Naive B cell (primary cell): Measurements from ENCODE around the gene CLDN12. TPM values are rescaled to one million over a fixed set of nuclear protein-coding genes. Genes with fewer than 3 reads are reported as not detected.
A peak's percentile ranks its signal among the peaks of the same experiment; 100 is the strongest.

Experiments
- ATAC-seq, 2 donors: fragments of 150-1000 bp; cut with Tn5 transposase; 2 replicates each; pipeline ENCODE4 v1.10.0; 2021; ENCODE audit warnings: low read depth in 2 of 2, mild to moderate bottlenecking in 2 of 2, moderate library complexity in 2 of 2
- DNase-seq: peaks from one replicate; pipeline ENCODE4 v3.0.0; 2022
- H3K27ac Mint-ChIP-seq, 6 donors: one replicate each; pipeline ENCODE4 v1.8.0; 2020 to 2022; ENCODE audit warnings: mild to moderate bottlenecking in 6 of 6, mixed read lengths in 6 of 6, moderate library complexity in 5 of 6, inconsistent platforms in 2 of 6
- H3K27me3 Mint-ChIP-seq, 3 donors: one replicate each; pipeline ENCODE4 v1.8.0; 2021 to 2022; ENCODE audit warnings: mixed read lengths in 3 of 3, mild to moderate bottlenecking in 1 of 3
- H3K36me3 Mint-ChIP-seq, 2 donors: one replicate each; pipeline ENCODE4 v1.8.0; 2020 to 2022; ENCODE audit warnings: mixed read lengths in 2 of 2, inconsistent platforms in 1 of 2, mild to moderate bottlenecking in 1 of 2
- H3K4me1 Mint-ChIP-seq, 3 donors: one replicate each; pipeline ENCODE4 v1.8.0; 2020 to 2022; ENCODE audit warnings: mixed read lengths in 3 of 3, inconsistent platforms in 1 of 3, mild to moderate bottlenecking in 1 of 3, moderate library complexity in 1 of 3
- H3K4me3 Mint-ChIP-seq, 8 donors: one replicate each; pipeline ENCODE4 v1.8.0; 2020 to 2022; ENCODE audit warnings: mild to moderate bottlenecking in 8 of 8, mixed read lengths in 8 of 8, moderate library complexity in 8 of 8, inconsistent platforms in 2 of 8
- H3K9me3 Mint-ChIP-seq, 7 donors: one replicate each; pipeline ENCODE4 v1.8.0; 2020 to 2022; ENCODE audit warnings: mixed read lengths in 7 of 7, mild to moderate bottlenecking in 5 of 7, inconsistent platforms in 2 of 7, moderate library complexity in 1 of 7
- polyA plus RNA-seq, 6 donors: library from polyadenylated mRNA; unstranded; fragments of 300-500 nt; fragmentation: Illumina TruSeq; gene quantifications; one replicate each; pipeline ENCODE4 v1.2.3, GENCODE V29; 2021; ENCODE audit warnings: low read depth in 6 of 6

Gene CLDN12
- polyA plus RNA-seq, 6 donors from 2014 or later = 0.35 to 1.5 (median 0.60) TPM; not detected in 1

DNA sequence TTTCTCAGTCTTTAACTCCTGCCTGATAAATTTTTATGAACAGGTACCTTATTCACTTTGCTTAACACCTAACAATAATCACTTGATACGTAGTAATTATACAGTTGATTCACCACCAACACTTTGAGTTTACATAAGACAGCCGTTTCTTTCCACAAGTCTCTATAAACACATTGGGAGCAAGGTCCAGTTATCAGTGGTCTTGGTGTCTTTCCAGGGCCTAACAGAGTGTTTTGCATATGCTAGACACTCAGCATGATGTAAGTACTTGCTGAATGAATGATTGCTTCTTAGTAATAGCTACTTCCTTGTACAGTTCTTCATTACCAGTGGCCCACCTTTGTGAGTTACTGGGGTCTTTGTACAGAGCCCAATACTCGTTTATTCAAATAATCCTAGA is 6.4 kb downstream of the CLDN12 start:
- no peaks in the 10 kb centered on the region for H3K9me3 Mint-ChIP-seq
- ATAC-seq (no peak), DNase-seq (no peak)
- H3K4me3 Mint-ChIP-seq = no peak overlapping the region
- H3K36me3 Mint-ChIP-seq = no peaks in the 10 kb centered on the region
- H3K27ac Mint-ChIP-seq = no peak overlapping the region
- H3K27me3 Mint-ChIP-seq = no peaks in the 10 kb centered on the region
- H3K4me1 Mint-ChIP-seq = no peaks in the 10 kb centered on the region

DNA sequence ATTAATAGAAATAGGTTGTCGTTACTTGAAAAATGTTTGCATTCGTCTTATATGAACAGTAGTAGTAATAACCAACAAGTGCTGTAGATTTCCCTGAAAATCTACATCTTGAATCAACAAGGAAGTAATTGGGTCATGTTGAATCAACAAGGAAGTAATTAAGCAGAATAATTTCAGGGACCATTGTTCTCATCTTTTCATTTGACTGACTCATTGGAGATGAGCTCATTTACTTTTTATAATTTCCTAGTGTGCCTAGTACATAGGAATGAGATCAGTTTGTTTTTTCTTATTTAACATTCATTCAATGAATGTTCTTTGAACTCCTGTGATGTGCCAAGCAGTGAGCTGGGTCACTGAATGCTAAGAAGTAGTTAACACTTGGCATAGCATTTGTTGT is 8.2 kb downstream of the CLDN12 start:
- Mint-ChIP-seq H3K4me3 (no peak overlapping the region), H3K9me3 (no peaks in the 10 kb centered on the region), H3K36me3 (no peaks in the 10 kb centered on the region), H3K27ac (no peak overlapping the region), H3K27me3 (no peaks in the 10 kb centered on the region), H3K4me1 (no peaks in the 10 kb centered on the region)
- ATAC-seq = no peak
- no peak for DNase-seq

DNA sequence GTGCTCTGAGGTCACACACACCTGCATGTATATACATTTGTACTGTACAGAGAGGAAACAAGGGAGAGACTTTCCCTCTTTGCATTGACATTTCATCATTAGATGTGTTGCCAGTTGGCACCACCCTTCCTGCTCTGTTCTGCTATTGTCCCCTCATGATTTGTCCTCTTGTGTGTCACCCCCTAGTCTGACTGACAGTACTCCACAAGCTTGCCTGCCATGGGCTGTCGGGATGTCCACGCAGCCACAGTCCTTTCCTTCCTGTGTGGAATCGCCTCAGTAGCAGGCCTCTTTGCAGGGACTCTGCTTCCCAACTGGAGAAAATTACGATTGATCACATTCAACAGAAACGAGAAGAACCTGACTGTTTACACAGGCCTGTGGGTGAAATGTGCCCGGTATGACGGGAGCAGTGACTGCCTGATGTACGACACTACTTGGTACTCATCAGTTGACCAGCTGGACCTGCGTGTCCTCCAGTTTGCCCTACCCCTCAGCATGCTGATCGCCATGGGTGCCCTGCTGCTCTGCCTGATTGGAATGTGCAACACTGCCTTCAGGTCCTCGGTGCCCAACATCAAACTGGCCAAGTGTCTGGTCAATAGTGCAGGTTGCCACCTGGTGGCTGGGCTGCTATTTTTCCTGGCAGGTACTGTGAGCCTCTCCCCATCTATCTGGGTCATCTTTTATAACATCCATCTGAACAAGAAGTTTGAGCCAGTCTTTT is 9.4 kb downstream of the CLDN12 start:
- Mint-ChIP-seq H3K4me3 (no peak overlapping the region), H3K36me3 (no peaks in the 10 kb centered on the region), H3K27me3 (no peaks in the 10 kb centered on the region), H3K9me3 (no peaks in the 10 kb centered on the region), H3K27ac (peak overlapping the region in 1 of 6 donors; percentile 38), H3K4me1 (no peaks in the 10 kb centered on the region)
- no peak for ATAC-seq
- peak; percentile 6 for DNase-seq

DNA sequence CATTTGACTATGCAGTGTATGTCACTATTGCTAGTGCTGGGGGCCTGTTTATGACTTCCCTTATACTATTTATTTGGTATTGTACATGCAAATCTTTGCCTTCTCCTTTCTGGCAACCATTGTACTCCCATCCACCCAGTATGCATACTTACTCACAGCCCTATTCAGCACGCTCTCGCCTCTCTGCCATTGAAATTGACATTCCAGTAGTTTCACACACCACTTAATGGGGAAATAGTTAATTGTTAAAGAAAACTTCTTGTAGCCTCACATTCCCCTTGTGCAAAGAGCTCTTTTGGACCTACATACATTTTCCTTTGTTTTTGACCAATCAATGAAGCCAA is 9.9 kb downstream of the CLDN12 start:
- no peaks in the 10 kb centered on the region for H3K27me3 Mint-ChIP-seq
- H3K9me3 Mint-ChIP-seq = no peaks in the 10 kb centered on the region

DNA sequence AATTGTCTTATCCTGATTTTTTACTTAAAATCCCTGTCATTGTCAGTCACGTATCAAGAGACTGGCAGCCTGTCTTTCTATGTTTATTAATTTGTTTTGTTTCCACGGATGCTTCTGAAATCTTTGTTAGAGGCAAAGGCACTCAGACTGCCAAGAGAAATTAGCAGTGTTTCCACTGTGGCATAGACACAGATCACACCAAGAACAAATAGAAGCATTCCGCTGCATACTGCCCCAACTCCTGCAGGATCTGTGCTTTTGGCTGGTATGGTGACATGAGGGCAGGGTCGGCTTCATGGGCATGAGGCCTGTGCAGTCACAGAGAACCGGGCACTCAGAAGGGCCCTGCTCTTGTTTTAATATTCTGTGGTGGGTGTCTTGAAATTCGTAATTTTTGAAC is 18.4 kb downstream of the CLDN12 start:
- ATAC-seq (no peak), DNase-seq (no peak)
- H3K4me1 Mint-ChIP-seq = no peaks in the 10 kb centered on the region
- no peaks in the 10 kb centered on the region for H3K36me3 Mint-ChIP-seq
- H3K9me3 Mint-ChIP-seq = no peaks in the 10 kb centered on the region
- no peaks in the 10 kb centered on the region for H3K27me3 Mint-ChIP-seq
- no peak overlapping the region for H3K27ac Mint-ChIP-seq
- H3K4me3 Mint-ChIP-seq = no peak overlapping the region

More for the DNA sequence above, 9.9 kb downstream of the CLDN12 start:
- H3K36me3 Mint-ChIP-seq = no peaks in the 10 kb centered on the region
- H3K4me3 Mint-ChIP-seq = no peak overlapping the region
- DNase-seq = no peak
- ATAC-seq = no peak
- peak overlapping the region in 1 of 6 donors; percentile 58 for H3K27ac Mint-ChIP-seq
- H3K4me1 Mint-ChIP-seq = no peaks in the 10 kb centered on the region

DNA sequence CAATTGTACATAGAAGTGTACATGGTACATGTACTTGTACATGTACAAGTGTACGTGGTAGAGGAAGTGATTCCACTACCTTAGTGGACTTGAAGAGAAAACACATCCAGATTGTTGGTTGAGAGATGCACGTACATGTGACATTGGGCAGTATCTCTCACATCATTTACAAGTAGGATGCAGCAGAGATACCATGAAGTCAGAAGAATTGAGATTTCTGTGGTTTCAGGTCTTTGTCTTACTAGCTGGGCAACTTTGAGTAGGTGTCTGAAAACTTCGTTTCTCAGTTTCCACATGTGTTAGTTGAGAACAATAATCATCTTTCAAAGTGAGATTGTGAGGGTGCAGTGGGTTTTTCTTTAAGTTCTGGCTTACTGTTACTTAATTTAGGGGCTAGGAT is 21.5 kb downstream of the CLDN12 start:
- H3K27ac Mint-ChIP-seq = no peak overlapping the region
- peaks cover 0 to 7% (median 0%) of the 10 kb centered on the region in 3 donors for H3K27me3 Mint-ChIP-seq
- no peaks in the 10 kb centered on the region for H3K36me3 Mint-ChIP-seq
- ATAC-seq (no peak), DNase-seq (no peak)
- H3K4me1 Mint-ChIP-seq = no peaks in the 10 kb centered on the region
- H3K4me3 Mint-ChIP-seq = no peak overlapping the region
- H3K9me3 Mint-ChIP-seq = no peaks in the 10 kb centered on the region

DNA sequence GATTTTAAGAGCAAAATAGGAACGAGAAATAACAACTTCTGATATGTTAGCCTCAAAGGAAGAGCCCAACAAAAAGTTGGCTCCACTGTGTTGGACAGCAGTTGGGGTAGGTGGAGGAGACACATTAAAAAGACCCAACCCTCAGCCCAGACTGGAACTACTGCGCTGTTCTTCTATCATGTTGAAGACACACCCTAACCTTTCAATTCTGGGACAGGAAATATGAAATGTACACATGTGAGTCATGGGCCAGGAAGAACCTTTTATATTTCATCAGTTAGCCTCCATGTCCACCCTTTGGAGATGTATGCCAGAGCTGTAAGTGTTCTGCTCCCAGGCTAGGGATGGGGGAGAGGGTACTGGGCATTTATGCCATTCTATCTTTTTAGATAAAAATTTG is 22.1 kb downstream of the CLDN12 start:
- no peaks in the 10 kb centered on the region for H3K4me1 Mint-ChIP-seq
- no peaks in the 10 kb centered on the region for H3K9me3 Mint-ChIP-seq
- no peak overlapping the region for H3K27ac Mint-ChIP-seq
- H3K36me3 Mint-ChIP-seq = no peaks in the 10 kb centered on the region
- ATAC-seq = no peak
- no peak for DNase-seq
- peaks cover 2 to 13% (median 6%) of the 10 kb centered on the region in 3 donors for H3K27me3 Mint-ChIP-seq
- H3K4me3 Mint-ChIP-seq = no peak overlapping the region

DNA sequence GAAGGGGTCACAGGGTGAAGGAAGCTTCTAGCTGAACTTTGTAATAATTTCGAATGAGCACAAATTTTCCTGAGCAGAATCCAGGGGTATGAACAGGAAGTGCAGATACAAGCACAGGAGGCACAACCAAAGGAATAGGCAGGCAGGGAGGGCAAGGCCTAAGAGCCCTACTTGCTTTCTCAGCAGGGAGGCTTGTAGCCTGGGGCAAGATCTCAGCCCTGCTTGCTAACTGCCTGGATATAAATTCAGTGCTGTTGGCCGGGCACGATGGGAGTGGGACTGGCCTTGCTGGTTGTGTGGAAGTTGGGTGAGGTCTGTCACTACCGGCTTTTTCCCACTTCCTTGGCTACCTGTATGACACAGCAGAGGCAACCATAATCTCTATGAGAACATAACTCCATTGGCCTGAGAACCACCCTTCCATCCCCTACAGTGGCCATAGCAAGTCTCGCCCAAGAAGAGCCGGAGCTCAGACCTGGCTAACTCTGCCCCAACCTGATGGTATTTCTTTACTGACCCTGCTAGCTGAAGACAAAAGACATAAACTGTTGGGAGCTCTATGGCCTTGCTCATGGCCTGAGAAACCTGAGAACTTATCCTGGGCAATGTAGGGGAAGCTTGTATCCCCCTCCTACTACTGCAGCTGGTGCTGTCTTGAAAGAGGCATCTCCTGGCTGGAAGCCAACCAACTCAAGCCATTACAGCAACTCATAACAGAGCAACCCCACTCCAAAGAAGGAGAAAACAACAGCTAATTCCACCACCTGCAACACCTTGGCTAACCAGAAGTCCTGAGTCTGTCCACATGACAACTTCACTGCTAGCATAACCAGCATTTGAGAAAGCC is 27.6 kb downstream of the CLDN12 start:
- Mint-ChIP-seq H3K9me3 (peaks cover 0 to 26% (median 13%) of the 10 kb centered on the region in 7 donors), H3K4me3 (no peak overlapping the region), H3K36me3 (peaks cover 0 to 5% of the 10 kb centered on the region in 2 donors), H3K27ac (no peak overlapping the region), H3K4me1 (no peaks in the 10 kb centered on the region), H3K27me3 (peaks cover 15 to 42% (median 34%) of the 10 kb centered on the region in 3 donors)
- ATAC-seq = no peak
- no peak for DNase-seq

DNA sequence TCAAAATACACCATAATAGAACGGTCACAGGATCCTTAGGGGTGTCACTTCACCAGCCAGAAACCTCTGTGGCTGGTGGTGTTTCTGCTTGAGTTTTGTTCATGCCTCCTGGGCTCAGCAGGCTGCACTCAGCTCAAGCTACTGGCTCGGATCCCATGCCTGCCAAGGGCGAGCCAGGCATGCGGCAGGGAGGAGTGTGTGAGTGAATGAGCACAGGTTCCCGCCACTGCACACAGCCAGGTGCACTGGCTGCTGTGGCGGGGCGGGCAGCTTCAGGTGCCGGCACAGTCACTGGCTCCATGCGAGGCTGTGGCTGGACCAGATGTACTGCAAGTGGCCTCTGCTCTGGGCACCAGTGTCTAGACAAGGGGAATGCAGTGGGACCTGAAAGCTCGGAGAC is 29.5 kb downstream of the CLDN12 start:
- peaks cover 0 to 37% (median 13%) of the 10 kb centered on the region in 7 donors for H3K9me3 Mint-ChIP-seq
- peaks cover 22 to 49% (median 48%) of the 10 kb centered on the region in 3 donors for H3K27me3 Mint-ChIP-seq
- no peak overlapping the region for H3K27ac Mint-ChIP-seq
- no peak overlapping the region for H3K4me3 Mint-ChIP-seq
- ATAC-seq (no peak), DNase-seq (no peak)
- no peaks in the 10 kb centered on the region for H3K4me1 Mint-ChIP-seq
- H3K36me3 Mint-ChIP-seq = peaks cover 0 to 5% of the 10 kb centered on the region in 2 donors

DNA sequence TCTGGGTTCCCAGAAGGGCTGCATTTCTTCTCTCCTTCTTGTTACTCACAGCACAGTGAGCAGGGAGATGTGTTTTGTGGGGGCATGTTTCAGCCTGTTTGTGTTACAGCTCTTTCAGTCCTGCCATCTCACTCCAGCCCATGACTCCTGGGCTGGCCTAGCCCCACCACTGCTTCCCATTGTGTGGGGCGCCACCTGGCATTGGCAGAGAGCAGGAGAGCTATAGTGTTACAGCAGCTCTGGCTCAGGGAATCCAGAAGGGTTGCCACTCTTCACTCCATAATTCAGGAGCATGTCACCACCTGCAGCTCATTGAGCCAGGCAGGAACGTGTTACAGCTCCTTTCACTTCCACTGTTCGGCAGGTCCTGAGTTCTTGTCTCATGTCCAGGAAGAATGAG is 30.0 kb downstream of the CLDN12 start:
- H3K4me1 Mint-ChIP-seq = no peaks in the 10 kb centered on the region
- H3K27ac Mint-ChIP-seq = no peak overlapping the region
- ATAC-seq (no peak), DNase-seq (no peak)
- peaks cover 0 to 5% of the 10 kb centered on the region in 2 donors for H3K36me3 Mint-ChIP-seq
- peaks cover 0 to 41% (median 15%) of the 10 kb centered on the region in 7 donors for H3K9me3 Mint-ChIP-seq
- H3K4me3 Mint-ChIP-seq = peak overlapping the region in 1 of 8 donors; percentile 10
- peaks cover 25 to 52% (median 48%) of the 10 kb centered on the region in 3 donors for H3K27me3 Mint-ChIP-seq

DNA sequence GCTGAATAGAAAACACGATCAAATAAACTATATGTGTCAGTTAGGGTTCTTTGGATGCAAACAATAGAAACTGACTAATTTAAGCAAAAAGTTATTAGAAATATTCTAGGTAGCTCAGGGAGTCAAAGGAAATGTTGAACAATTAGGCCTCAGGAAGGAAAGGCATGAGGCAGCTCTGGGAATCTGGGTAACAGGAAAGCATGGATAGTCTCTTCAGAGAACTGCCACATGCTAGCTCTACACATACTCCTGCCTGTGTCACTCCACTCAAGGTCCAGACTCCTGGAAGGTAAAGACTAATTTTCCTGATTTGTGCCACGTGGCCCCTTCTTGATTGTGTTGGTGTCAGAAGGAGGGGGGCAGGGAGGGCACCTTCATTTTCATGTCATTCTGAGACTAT is 42.4 kb downstream of the CLDN12 start:
- no peak overlapping the region for H3K4me3 Mint-ChIP-seq
- peaks cover 0 to 16% (median 13%) of the 10 kb centered on the region in 3 donors for H3K27me3 Mint-ChIP-seq
- H3K27ac Mint-ChIP-seq = peak overlapping the region in 1 of 6 donors; percentile 53
- H3K9me3 Mint-ChIP-seq = no peaks in the 10 kb centered on the region
- no peaks in the 10 kb centered on the region for H3K4me1 Mint-ChIP-seq
- no peak for ATAC-seq
- H3K36me3 Mint-ChIP-seq = no peaks in the 10 kb centered on the region
- no peak for DNase-seq

DNA sequence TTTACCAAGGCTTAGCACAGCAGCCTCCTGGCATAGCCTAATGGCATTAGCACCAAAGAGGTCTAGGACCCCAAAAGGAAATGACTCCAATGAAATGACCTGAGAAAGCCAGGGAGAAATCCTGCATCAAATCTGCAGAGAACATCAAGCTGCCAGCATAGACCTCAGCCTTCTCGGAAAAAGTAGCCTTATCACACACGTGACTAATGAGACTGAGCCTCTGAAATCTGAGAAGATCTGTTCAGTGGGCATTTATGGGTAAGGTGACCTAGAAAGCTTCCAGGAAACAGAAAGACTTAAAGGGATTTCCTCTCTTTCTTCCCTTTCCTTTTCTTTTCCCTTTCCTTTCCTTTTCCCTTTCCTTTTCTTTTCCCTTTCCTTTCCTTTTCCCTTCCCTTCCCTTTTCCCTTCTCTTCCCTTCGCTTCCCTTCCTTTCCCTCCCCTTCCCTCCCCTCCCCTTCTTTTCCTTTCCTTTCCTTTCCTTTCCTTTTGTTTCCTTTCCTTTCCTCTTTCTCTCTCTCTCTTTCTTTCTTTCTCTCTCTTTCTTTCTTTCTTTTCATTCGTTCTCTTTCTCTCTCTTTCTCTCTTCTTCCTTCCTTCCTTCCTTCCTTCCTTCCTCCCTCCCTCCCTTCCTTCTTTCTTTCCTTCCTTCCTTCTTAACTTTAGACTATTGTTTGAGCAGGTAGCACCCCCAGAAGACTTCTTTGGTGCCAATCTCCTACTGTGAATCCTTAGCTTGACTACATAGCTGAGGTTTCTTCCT is 43.1 kb downstream of the CLDN12 start:
- H3K4me3 Mint-ChIP-seq = peak overlapping the region in 1 of 8 donors; percentile 25
- H3K27ac Mint-ChIP-seq = peak overlapping the region in 1 of 6 donors; percentile 53
- H3K4me1 Mint-ChIP-seq = no peaks in the 10 kb centered on the region
- DNase-seq = no peak
- H3K9me3 Mint-ChIP-seq = no peaks in the 10 kb centered on the region
- no peak for ATAC-seq
- H3K27me3 Mint-ChIP-seq = peaks cover 0 to 16% (median 13%) of the 10 kb centered on the region in 3 donors
- no peaks in the 10 kb centered on the region for H3K36me3 Mint-ChIP-seq

DNA sequence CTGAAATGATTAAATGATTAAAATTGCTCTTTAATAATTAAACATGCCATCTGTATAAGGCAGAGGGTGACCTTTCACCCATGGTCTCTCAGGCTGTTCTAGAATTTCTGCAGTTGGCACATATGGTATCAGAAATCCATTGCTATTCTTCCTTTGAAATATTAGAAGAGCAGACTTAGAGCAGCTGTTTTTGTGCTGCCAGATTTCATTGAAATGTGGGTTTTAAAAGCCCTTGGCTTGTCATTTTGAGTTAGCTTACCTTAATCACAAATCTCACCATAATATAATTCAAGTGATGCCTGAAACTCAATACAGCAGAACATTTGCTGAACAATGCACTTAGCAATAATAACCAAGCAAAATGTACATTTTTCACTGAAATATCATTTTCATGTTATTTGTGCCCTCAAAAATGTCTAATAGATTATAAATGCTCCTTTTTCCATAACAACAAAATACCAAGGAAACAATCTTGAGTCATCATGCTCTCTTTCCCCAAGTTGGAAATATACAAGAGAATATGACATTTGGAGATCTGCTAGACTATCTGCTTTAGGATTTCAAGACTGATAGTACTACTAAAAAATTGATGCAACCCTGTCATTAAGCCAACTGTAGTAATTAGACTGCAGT is 50.1 kb downstream of the CLDN12 start:
- DNase-seq (no peak), ATAC-seq (no peak)
- no peaks in the 10 kb centered on the region for H3K36me3 Mint-ChIP-seq
- peaks cover 7 to 10% (median 9%) of the 10 kb centered on the region in 3 donors for H3K4me1 Mint-ChIP-seq
- no peaks in the 10 kb centered on the region for H3K9me3 Mint-ChIP-seq
- H3K4me3 Mint-ChIP-seq = no peak overlapping the region
- peaks cover 5 to 9% (median 7%) of the 10 kb centered on the region in 3 donors for H3K27me3 Mint-ChIP-seq
- no peak overlapping the region for H3K27ac Mint-ChIP-seq
